Heart left ventricle (tissue), 13 donors: ENCODE results near the gene SIGLEC14.

ENCODE experiments used
- CTCF ChIP-seq, 12 donors: fragments of 200-600 bp; sonication (generic) in 4 of 12; IDR thresholded peaks; one replicate each; pipeline versions ENCODE4 v1.5.0 to v1.8.0; 2018 to 2022; ENCODE audit warnings: antibody characterized with exemption in 12 of 12, mild to moderate bottlenecking in 5 of 12
- POLR2A ChIP-seq, 2 donors: fragments of 450-650 bp; IDR thresholded peaks; one replicate each; pipeline ENCODE4 v1.6.1; 2017; ENCODE audit warnings: antibody characterized with exemption in 2 of 2, mild to moderate bottlenecking in 2 of 2, moderate library complexity in 2 of 2
- donor health status: ischemic (EF 13 %, LVEDD 7.1; RV severe dilation, severe dysfunction).
- donor health status: DM: no; HTN: yes; CAD: no.
- donor health status: DM: no; HTN: no; CAD: no.
- donor health status: ischemic (EF 25% LVEDD 6.9; RV normal size, moderate dysfunction).
- donor health status: ischemic (EF 25% LVEDD 5.7; RV mildly dilated, moderate dysfunction).
- donor health status: ischemic (EF 35%, LVEDD 5.7; RV mildly dilated, moderate dysfunction).
- donor health status: nonischemic (EF 11% LVEDD 7.7; RV severe dilation, severe dysfunction).
- donor health status: DM: yes; HTN: yes; CAD: no.
- donor health status: PGD.
- donor health status: ischemic (EF 29% LVEDD 5.4; RV normal size, mild dysfunction).
- donor health status: nonischemic (EF 23%, LVEDD 6.1; RV moderate dilation, normal function).

- TF ChIP-seq CTCF (IDR thresholded peaks at IDR 0.05) (peak in 1 of 12 donors; percentile 7), POLR2A (IDR thresholded peaks at IDR 0.05) (no peak)
These were observed 18.4 kb upstream of the SIGLEC14 start for GRCh38 chr19:51664997-51665396.
